H1 (cell line): Measurements from ENCODE around the gene SERPINA12. TPM values are rescaled to one million over a fixed set of nuclear protein-coding genes. Genes with fewer than 3 reads are reported as not detected.

Experiments
- CTCF ChIA-PET: fragments of 300-600 bp; sonication (Branson Sonifier 250); formaldehyde crosslinking; loops from one replicate; lab custom pipeline; 2021; ENCODE audit not compliant: partially characterized antibody; lab: Charles Lee
- POLR2A ChIA-PET: fragments of 300-600 bp; sonication (Branson Sonifier 250); formaldehyde crosslinking; loops from one replicate; lab custom pipeline; 2021; ENCODE audit warnings: inconsistent platforms; ENCODE audit not compliant: partially characterized antibody; lab: Charles Lee
- DNase-seq, 2 experiments: peaks; one replicate each; pipeline versions ENCODE4 v3.0.0 to v3.0.0-alpha.2; 2010 to 2022; ENCODE audit warnings: low spot score in 2 of 2, low read depth in 1 of 2, mixed read lengths in 1 of 2
- FAIRE-seq: peaks from 2 replicates; lab custom pipeline; 2011; peaks lifted over from hg19 to GRCh38; lab: Jason Lieb, UNC
- H2AFZ ChIP-seq: 2 replicates; pipeline ENCODE4 v1.8.1; 2012; ENCODE audit warnings: low read length, inconsistent platforms
- H2AK5ac ChIP-seq: 2 replicates; pipeline ENCODE4 v1.6.1; 2013; ENCODE audit warnings: low read depth, low read length
- H2BK120ac ChIP-seq: replicated peaks from 2 replicates; pipeline ENCODE3; 2013; ENCODE audit warnings: low read depth, low read length, inconsistent platforms
- H2BK12ac ChIP-seq: 2 replicates; pipeline ENCODE4 v1.6.1; 2013; ENCODE audit warnings: low read depth, low read length
- H2BK15ac ChIP-seq: 2 replicates; pipeline ENCODE4 v1.6.1; 2013; ENCODE audit warnings: low read length
- H2BK20ac ChIP-seq: 2 replicates; pipeline ENCODE4 v1.6.1; 2013; ENCODE audit warnings: low read length
- H2BK5ac ChIP-seq: 2 replicates; pipeline ENCODE4 v1.6.1; 2013; ENCODE audit warnings: low read depth, low read length
- H3K14ac ChIP-seq: 2 replicates; pipeline ENCODE4 v1.6.1; 2013; ENCODE audit warnings: inconsistent platforms; ENCODE audit not compliant: insufficient read length
- H3K18ac ChIP-seq: 2 replicates; pipeline ENCODE4 v1.6.1; 2013; ENCODE audit warnings: low read length; ENCODE audit errors: extremely low read depth
- H3K23ac ChIP-seq: 2 replicates; pipeline ENCODE4 v1.6.1; 2013; ENCODE audit warnings: inconsistent platforms; ENCODE audit not compliant: insufficient read length
- H3K23me2 ChIP-seq: 2 replicates; pipeline ENCODE4 v1.6.1; 2013; ENCODE audit warnings: low read depth, low read length
- H3K27ac ChIP-seq: 2 replicates; pipeline ENCODE4 v1.6.1; 2011; ENCODE audit warnings: low read depth, low read length, inconsistent platforms
- H3K27me3 ChIP-seq, 4 experiments: replicated peaks in 1 of 4; 1 replicate in 1 of 4; 2 replicates in 3 of 4; pipeline versions ENCODE4 v1.6.1 to v1.8.1; 2011 to 2013; ENCODE audit warnings: low read length in 3 of 4, mild to moderate bottlenecking in 3 of 4, inconsistent platforms in 2 of 4, mixed read lengths in 2 of 4, moderate library complexity in 1 of 4; ENCODE audit not compliant: control insufficient read depth in 3 of 4, insufficient read depth in 3 of 4; ENCODE audit errors: extremely low read depth in 1 of 4
- H3K36me3 ChIP-seq, 4 experiments: 2 replicates each; pipeline versions ENCODE4 v1.6.1 to v1.8.1; 2011 to 2013; ENCODE audit warnings: mild to moderate bottlenecking in 4 of 4, low read length in 3 of 4, moderate library complexity in 2 of 4, control low read depth in 1 of 4, inconsistent platforms in 1 of 4; ENCODE audit not compliant: insufficient read depth in 4 of 4, control insufficient read depth in 2 of 4
- H3K4ac ChIP-seq: replicated peaks from 2 replicates; pipeline ENCODE3; 2013; ENCODE audit warnings: low read length, low read depth, mixed read lengths, inconsistent platforms; ENCODE audit not compliant: insufficient read length
- H3K4me1 ChIP-seq, 4 experiments: replicated peaks in 1 of 4; 1 replicate in 1 of 4; 2 replicates in 3 of 4; pipeline versions ENCODE4 v1.6.1 to v1.8.1; 2011 to 2013; ENCODE audit warnings: low read length in 3 of 4, inconsistent platforms in 2 of 4, mixed read lengths in 1 of 4; ENCODE audit not compliant: insufficient read depth in 4 of 4, control insufficient read depth in 3 of 4
- H3K4me2 ChIP-seq, 2 experiments: 2 replicates each; pipeline versions ENCODE4 v1.6.1 to v1.8.1; 2011 to 2013; ENCODE audit warnings: low read depth in 2 of 2, low read length in 2 of 2, control low read depth in 1 of 2, inconsistent platforms in 1 of 2, mild to moderate bottlenecking in 1 of 2; ENCODE audit not compliant: insufficient read depth in 1 of 2
- H3K4me3 ChIP-seq, 4 experiments: fragments of 200-600, 300-600 bp in 1 of 4; sonication (generic), shearing (Covaris generic), sonication (Bioruptor Twin) in 1 of 4; 2 replicates each; pipeline versions ENCODE4 v1.5.1 to v1.8.1; 2011 to 2016; ENCODE audit warnings: low read length in 4 of 4, low read depth in 3 of 4, control low read depth in 2 of 4, inconsistent platforms in 2 of 4, mild to moderate bottlenecking in 2 of 4, mixed read lengths in 1 of 4, moderate library complexity in 1 of 4; ENCODE audit not compliant: insufficient read depth in 2 of 4; ENCODE audit errors: extremely low read depth in 1 of 4
- H3K56ac ChIP-seq: replicated peaks from 2 replicates; pipeline ENCODE3; 2013; ENCODE audit warnings: low read depth, mild to moderate bottlenecking, mixed read lengths, low read length, inconsistent platforms; ENCODE audit not compliant: insufficient read length
- H3K79me1 ChIP-seq: 2 replicates; pipeline ENCODE4 v1.6.1; 2013; ENCODE audit warnings: low read depth, low read length, control low read depth
- H3K79me2 ChIP-seq, 2 experiments: 2 replicates each; pipeline versions ENCODE4 v1.6.1 to v1.8.1; 2012 to 2013; ENCODE audit warnings: low read length in 2 of 2, mild to moderate bottlenecking in 2 of 2, inconsistent platforms in 1 of 2; ENCODE audit not compliant: insufficient read depth in 2 of 2, control insufficient read depth in 1 of 2
- H3K9ac ChIP-seq, 4 experiments: replicated peaks in 1 of 4; 1 replicate in 1 of 4; 2 replicates in 3 of 4; pipeline versions ENCODE4 v1.6.1 to v1.8.1; 2011 to 2013; ENCODE audit warnings: low read depth in 3 of 4, low read length in 3 of 4, control low read depth in 2 of 4, mild to moderate bottlenecking in 2 of 4, moderate library complexity in 2 of 4, inconsistent platforms in 1 of 4; ENCODE audit errors: extremely low read depth in 1 of 4
- H3K9me3 ChIP-seq, 2 experiments: 2 replicates each; pipeline versions ENCODE4 v1.6.1 to v1.8.1; 2012 to 2013; ENCODE audit warnings: mild to moderate bottlenecking in 2 of 2, moderate library complexity in 2 of 2, control low read depth in 1 of 2, inconsistent platforms in 1 of 2, low read depth in 1 of 2, low read length in 1 of 2, mixed read lengths in 1 of 2; ENCODE audit not compliant: insufficient read depth in 2 of 2
- H4K20me1 ChIP-seq, 2 experiments: replicated peaks in 1 of 2; 2 replicates each; pipeline versions ENCODE3 to v1.8.1; 2011 to 2013; ENCODE audit warnings: inconsistent platforms in 2 of 2, low read length in 2 of 2, mild to moderate bottlenecking in 1 of 2; ENCODE audit not compliant: insufficient read depth in 2 of 2, control insufficient read depth in 1 of 2
- H4K5ac ChIP-seq: 2 replicates; pipeline ENCODE4 v1.6.1; 2013; ENCODE audit warnings: low read length, low read depth, mixed read lengths, inconsistent platforms; ENCODE audit not compliant: insufficient read length
- H4K8ac ChIP-seq: 2 replicates; pipeline ENCODE4 v1.8.0; 2013; ENCODE audit warnings: mild to moderate bottlenecking, moderate library complexity, low read length, inconsistent platforms; ENCODE audit not compliant: insufficient read depth; ENCODE audit errors: extremely low read depth
- H4K91ac ChIP-seq: replicated peaks from 2 replicates; pipeline ENCODE3; 2013; ENCODE audit warnings: low read length, mixed read lengths, inconsistent platforms; ENCODE audit not compliant: insufficient read length
- BACH1 ChIP-seq: IDR thresholded peaks from 2 replicates; pipeline ENCODE4 v1.6.1; 2012; ENCODE audit warnings: low read length, improper control_type of control experiment
- GTF2F1 ChIP-seq: IDR thresholded peaks from 2 replicates; pipeline ENCODE4 v1.6.1; 2012; ENCODE audit warnings: low read depth, low read length, improper control_type of control experiment, borderline replicate concordance
- POLR2A ChIP-seq, 2 experiments: IDR thresholded peaks; 1 replicate in 1 of 2; 2 replicates in 1 of 2; pipeline ENCODE4 v1.6.1; 2011; ENCODE audit warnings: low read depth in 2 of 2, low read length in 2 of 2, mild to moderate bottlenecking in 2 of 2; ENCODE audit errors: control extremely low read depth in 1 of 2
- RBBP5 ChIP-seq: IDR thresholded peaks from 2 replicates; pipeline ENCODE4 v1.7.1; 2012; ENCODE audit warnings: low read depth, mild to moderate bottlenecking, inconsistent platforms, low read length, moderate library complexity, borderline replicate concordance
- SIRT6 ChIP-seq: IDR thresholded peaks from one replicate; pipeline ENCODE4 v1.7.1; 2012; ENCODE audit warnings: low read length, inconsistent platforms
- SP2 ChIP-seq: IDR thresholded peaks from 2 replicates; pipeline ENCODE4 v1.6.1; 2012; ENCODE audit warnings: mild to moderate bottlenecking, low read length, inconsistent platforms
- TCF12 ChIP-seq: IDR thresholded peaks from 2 replicates; pipeline ENCODE4 v1.6.1; 2011; ENCODE audit warnings: low read depth, mild to moderate bottlenecking, low read length
- polyA plus RNA-seq, 7 experiments: library from polyadenylated mRNA; depleted of rRNA in 3 of 7; stranded (reverse) in 5 of 7; unstranded in 2 of 7; fragments of >200 nt in 5 of 7; fragments of 200-250 nt in 2 of 7; gene quantifications; 1 replicate in 5 of 7; 2 replicates in 1 of 7; 4 replicates in 1 of 7; pipeline versions ENCODE4 v1.2.1 to v1.2.3, GENCODE V29; 2011 to 2013; ENCODE audit warnings: missing spikeins in 2 of 7, mixed read lengths in 2 of 7
- total RNA-seq: library from RNA; stranded (reverse); fragmentation: NEBNext Ultra II Directional; extraction: Animal tissue kit (Norgen Biotek cat#: 25700); gene quantifications from 2 replicates; pipeline ENCODE4 v1.2.1, GENCODE V29; 2021

Gene SERPINA12
- total and polyA plus RNA-seq, 2 of the 8 experiments (the other 6 are each of a cell fraction or from before 2014, with no cell fraction given) = not detected

DNA sequence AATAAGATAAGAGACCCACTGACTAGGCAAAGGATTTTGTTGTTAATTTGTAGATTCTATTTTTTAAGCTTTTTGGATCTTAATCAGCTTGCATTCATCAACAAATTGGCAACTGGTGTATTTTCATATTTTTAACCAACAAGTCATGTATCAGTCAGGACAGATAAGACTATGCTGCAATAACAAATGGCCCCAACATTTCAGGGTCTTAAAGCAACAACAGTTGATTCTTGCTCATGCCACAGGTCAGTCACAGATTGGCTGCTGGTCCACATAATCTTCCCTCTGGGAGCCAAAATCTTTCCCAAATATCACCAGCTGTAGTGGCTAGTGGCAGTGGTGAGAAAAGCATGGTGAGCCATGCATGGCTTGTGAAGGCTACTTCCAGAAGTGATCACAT lies 21.9 kb upstream of the SERPINA12 start:
- no peak overlapping the region for H3K4me3 ChIP-seq
- H2AFZ ChIP-seq = no peak overlapping the region
- no peaks in the 10 kb centered on the region for H3K79me1 ChIP-seq
- no peaks in the 10 kb centered on the region for H4K20me1 ChIP-seq
- no peaks in the 10 kb centered on the region for H3K9me3 ChIP-seq
- H3K4me1 ChIP-seq = no peaks in the 10 kb centered on the region
- no peak overlapping the region for H3K14ac ChIP-seq
- H3K23me2 ChIP-seq = no peaks in the 10 kb centered on the region
- H2BK20ac ChIP-seq = no peak overlapping the region
- no peak overlapping the region for H3K27ac ChIP-seq
- H3K4me2 ChIP-seq = no peak overlapping the region
- no peak overlapping the region for H3K56ac ChIP-seq
- no peaks in the 10 kb centered on the region for H3K36me3 ChIP-seq
- no peak overlapping the region for H2BK120ac ChIP-seq
- H2BK15ac ChIP-seq = no peak overlapping the region
- H3K27me3 ChIP-seq = peaks cover 0 to 3% (median 0%) of the 10 kb centered on the region in 4 experiments; a peak in 1 of 7 replicates
- TF ChIP-seq GTF2F1 = no peak
- TF ChIP-seq TCF12 = no peak
- TF ChIP-seq RBBP5 = no peak
- TF ChIP-seq POLR2A (IDR thresholded peaks at IDR 0.05; ENCODE audit: control extremely low read depth in 1 of 2, low read depth in 2 of 2, low read length in 2 of 2) = no peak
- TF ChIP-seq SP2 = no peak
- no peak for TF ChIP-seq SIRT6
- TF ChIP-seq BACH1 = no peak
- ChIA-PET CTCF (interaction anchor here (1.1 to 1.2 kb wide), 2 partner anchors 18 to 97 kb away, joined by 3 read pairs; no protein-coding TSS in a partner anchor), POLR2A (no interaction called here)
- H4K5ac ChIP-seq = no peak overlapping the region
- no peak overlapping the region for H4K91ac ChIP-seq
- no peak overlapping the region for H2BK12ac ChIP-seq
- no peak for FAIRE-seq
- H4K8ac ChIP-seq = no peak overlapping the region
- no peak overlapping the region for H2BK5ac ChIP-seq
- H3K9ac ChIP-seq = no peak overlapping the region
- H3K79me2 ChIP-seq = no peaks in the 10 kb centered on the region
- no peak for DNase-seq
- no peak overlapping the region for H2AK5ac ChIP-seq
- H3K23ac ChIP-seq = no peak overlapping the region
- H3K4ac ChIP-seq = no peak overlapping the region
- H3K18ac ChIP-seq = no peak overlapping the region
